GM19035 (cell line): ENCODE results near the gene SLCO3A1.

Experiments used
- ATAC-seq: cut with Tn5 transposase; IDR thresholded peaks from one replicate; pipeline ENCODE4 v1.9.1; 2021; ENCODE audit not compliant: unreplicated experiment

SLCO3A1 gene

DNA sequence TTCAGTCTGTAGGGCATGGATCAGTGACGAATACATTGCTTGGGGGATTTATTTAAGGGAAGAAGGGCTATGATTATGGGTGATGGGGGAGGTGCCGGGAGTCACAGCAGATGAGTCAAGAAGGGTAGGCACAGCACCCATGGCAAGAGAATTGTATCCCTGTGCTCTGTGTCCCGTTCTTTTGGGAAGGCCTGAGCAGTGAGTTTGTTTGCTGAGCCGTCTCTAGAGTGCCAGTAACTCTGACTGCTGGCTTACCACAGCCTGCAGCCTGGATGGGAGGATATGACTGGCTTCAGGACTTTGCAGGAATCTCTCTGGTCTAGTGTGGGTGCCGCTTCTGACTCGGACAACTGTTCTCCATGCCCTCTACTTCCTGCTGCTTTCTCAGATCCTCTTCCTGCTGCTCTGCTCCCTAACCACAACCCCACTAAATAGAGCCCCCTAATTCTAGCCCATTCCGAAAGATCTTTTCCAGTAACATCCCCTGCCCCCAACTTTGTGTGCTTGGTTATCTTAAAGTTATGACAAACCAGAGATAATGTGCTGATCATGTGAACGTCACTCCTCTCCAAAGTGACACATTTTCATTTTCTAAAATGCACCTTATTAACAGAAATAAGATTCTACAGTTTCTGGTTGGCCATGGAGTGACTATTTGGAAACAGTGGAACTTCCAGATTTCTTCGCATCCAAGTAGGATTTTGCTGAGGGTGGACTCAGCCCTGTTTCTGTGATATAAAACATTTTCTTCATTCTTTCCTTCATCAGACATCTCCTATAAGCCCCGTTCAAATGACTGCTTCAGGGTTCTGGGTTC lies 239.0 kb downstream of the SLCO3A1 start:
- no peak for ATAC-seq

DNA sequence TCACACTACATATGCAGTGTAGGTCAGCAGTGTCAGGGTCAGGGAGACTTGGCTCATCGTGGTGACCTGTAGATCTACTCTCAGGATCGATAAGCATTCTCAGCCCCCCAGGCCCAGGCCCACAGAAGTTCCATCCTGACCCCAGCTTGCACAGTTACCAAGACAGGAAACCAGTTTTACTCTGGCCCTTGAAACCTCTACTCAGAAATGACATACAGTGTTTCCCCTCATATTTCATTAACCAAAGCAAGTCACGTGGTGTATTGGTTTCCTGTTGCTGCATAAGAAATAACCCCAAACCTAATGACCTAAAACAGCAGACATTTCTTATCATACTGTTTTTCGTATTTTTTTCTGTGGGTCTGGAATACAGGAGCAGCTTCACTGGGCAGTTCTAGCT lies 242.2 kb downstream of the SLCO3A1 start:
- ATAC-seq, result peak; percentile 78

DNA sequence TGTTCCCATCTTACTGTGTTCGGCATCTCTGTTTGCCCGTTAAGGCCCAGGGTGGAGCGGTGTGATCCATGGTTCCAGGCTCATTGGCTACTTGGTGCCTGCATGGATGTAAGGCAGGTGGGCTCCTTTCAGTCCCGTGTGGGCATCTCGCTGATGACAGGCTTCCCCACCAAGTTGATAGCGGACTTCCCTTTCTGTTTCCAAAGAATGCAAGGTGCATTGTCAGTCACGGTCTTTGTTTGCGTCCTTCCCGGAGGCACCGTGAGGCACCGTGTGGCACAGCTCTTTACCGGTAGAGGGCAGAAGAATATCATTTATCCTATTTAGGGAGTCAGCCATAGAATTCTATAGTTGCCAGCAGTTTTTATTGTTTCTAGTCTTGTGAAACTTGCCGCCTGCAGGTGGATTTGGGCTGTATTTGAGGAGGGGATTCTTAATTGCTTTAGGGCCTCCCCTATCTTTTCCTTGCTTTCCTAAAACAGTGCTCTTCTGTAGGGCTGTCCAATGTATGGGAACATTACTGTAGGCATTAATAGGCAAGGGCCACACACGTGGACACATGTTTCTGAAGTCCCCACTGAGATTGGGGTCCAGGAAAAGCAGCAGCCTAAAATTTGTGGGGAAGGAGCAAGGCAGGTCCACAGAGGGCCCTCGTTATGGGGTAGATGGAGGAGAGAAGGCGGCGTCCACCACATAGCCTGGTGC lies 244.1 kb downstream of the SLCO3A1 start:
- peak; percentile 61 for ATAC-seq

DNA sequence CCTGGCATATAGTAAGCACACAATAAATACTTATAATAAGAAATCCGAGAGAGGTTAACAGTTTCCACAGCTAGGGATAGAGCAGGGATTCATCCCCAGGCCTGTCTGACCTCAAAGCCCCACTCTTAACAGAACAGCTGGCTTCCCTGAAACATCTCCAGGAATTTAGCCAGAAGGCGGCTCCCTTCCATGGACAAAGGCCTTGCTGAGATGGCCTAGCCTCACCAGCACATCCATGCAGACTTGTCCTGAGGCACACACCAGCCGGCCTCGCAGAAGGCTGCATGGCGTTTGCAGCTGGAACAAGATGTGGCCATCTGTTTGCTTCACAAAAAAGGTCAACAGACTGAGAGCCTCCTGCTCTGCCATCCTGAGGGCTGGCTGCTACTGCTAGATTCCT lies 245.4 kb downstream of the SLCO3A1 start:
- ATAC-seq, result no peak

DNA sequence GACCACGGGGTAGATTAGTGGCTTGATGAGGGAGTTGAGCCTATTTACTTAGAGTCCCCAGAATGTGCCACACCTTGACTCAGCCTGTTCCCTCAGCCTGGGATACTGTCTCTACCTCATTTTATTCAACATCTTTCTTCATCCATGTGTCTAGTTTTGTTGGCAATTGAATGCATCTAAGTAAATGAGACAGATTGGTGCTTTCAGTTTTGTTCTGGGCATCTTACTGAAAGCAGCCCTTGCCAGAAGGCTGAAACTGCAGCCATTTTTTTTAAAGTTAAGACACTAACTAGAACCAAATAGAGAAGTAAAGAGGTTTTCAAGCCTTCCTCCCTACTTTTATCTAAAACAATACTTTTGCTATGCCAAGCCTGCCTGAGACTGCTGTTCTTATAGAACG lies 246.8 kb downstream of the SLCO3A1 start:
- ATAC-seq, result no peak

DNA sequence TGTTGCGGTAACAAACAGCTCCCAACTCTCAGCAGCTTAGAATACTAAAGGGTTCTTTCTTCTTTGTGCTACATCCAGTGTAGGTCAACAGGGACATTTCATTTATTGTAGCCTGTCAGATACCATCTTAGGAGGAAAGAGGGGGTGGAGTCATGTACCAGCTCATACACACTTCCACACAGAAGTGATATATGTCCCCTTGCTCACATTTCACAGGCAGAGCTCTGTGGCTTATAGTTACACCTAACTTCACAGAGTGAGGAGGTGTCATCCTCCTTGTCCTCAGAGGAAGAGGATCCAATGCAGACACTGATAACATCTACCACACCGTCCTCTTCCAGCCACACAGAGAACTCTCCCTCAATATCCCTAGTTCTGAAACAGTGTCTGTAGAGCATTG lies 247.2 kb downstream of the SLCO3A1 start:
- no peak for ATAC-seq

DNA sequence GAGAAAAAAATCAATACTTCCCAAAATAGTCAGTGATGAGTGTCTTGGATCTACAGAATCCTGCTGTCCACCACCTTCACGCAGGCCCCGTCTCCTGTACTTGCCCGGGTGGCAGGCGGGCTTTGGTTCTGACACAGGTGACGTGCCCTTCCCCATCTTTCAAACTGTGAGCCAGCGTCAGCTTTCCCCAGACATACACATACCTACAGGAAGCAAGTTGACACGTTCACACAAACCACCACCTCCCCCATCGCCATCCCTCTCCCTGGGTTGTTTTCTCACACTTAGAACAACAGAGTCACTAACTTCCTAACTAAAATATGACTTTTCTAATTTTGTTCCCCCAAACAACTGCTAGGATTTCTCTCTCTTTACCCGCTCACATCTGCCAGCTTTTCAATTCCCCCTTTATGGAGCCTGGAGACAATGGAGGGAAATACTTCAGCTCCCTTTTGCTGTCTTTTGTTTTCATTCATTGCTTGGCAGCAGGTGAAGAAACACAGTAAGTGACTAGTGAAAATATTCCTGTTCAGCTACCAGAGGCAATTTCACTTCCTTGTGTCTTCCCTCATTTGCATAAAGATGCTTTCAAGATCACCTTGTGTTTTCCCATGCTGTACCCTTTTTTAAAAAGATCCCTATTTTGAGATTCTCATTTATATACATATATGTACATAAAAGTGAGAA lies 248.3 kb downstream of the SLCO3A1 start:
- no peak for ATAC-seq

DNA sequence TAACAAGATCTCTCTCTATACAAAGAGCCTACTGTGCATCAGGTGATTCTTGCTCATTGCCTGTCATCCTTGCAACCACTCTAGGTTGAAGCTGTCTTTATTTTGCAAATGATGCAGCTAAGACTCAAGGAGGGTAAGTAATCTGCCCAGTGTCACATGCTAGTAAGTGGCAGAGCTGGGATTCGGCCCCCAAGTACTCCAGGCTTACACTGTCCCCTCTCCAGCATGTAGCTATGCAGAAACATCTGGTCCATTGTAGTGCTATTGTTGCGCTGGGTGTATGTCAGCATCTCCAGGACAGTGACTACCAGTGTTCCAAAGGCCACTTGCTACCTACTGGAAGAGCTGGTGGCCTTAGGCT lies 248.9 kb downstream of the SLCO3A1 start:
- ATAC-seq, result no peak

DNA sequence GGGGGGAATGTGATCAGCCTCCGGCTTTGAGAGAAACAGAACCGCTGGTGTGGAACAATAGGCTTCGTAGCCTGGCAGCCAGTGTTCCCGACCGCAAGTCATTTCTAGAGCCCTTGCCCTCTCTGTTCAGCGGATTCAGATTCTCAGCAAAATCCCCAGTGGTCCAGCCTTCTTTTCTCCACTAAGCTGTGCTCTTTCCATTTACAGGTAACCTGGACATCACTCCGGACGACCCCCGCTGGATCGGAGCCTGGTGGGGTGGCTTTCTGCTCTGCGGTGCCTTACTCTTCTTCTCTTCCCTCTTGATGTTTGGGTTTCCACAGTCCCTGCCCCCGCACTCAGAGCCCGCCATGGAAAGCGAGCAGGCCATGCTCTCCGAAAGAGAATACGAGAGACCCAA lies 250.6 kb downstream of the SLCO3A1 start:
- no peak for ATAC-seq

DNA sequence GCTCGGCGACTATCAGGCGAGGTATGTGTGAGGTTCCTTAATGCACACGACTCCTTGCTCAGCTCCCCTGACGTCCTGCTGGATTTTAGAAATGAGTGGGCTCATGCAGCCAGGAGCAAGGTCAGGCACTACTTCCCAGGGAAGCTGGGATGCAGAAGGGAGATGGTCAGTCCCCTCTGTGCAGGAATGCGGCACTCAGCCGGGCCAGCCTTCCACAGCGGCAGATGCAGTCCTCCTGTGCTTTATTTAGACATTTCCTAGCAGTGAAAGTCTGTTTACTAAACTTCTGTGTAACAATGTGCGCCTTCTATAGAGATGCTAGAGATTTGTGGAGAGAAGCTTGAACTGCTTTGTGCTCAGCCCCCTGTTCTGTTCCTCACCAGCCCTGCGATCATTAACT lies 252.1 kb downstream of the SLCO3A1 start:
- no peak for ATAC-seq

DNA sequence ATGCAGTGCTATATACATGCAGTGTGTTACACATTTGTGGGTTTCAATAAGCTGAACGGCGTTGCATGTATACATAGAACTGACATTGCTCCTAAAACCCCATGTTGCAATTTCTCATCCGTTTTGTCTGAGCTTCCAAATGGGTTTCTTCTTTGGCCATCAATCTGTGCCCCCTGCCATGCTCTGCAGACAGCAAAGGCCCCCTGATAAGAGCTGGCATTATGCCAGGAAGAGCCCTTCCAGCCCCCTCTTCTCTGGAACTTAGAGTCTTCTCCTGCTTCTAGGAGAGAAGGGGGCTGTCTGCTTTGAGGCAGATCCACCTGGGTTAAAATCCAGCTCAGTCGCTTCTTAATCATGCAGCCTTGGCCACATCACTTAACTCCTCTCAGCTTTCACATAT lies 254.0 kb downstream of the SLCO3A1 start:
- ATAC-seq, result no peak

DNA sequence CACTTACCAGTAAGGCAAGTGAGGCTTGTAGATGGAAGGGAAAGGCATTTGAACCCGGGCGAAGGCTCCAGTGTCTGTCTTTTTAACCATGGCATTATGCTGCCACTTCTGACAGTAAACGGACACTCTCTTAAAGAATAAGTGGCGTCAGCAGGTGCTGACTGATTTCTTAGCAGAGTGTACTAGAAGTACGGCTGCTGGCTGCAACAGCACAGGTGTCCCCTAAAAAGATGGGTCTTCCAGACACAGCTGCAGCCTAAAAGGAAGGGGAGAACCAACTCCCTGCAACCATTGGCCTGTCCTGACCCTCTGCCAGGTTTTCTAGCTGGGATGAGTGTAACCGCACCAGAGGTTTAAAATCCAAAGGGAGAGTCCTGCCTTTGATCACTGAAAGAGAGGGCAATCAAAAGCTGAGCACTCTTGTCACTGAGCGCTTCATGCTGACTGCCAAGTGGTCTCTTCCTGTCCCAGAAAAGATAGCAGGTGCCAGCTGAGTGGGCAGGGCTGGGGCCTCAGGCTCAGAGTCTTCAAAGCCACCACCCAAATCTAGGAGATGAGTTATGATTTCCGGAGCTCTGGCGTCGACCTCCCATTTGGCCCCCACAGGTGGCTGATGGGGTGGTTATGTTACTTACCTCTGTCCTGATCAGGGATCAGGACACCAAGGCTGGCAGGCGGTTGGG lies 255.8 kb downstream of the SLCO3A1 start:
- no peak for ATAC-seq

DNA sequence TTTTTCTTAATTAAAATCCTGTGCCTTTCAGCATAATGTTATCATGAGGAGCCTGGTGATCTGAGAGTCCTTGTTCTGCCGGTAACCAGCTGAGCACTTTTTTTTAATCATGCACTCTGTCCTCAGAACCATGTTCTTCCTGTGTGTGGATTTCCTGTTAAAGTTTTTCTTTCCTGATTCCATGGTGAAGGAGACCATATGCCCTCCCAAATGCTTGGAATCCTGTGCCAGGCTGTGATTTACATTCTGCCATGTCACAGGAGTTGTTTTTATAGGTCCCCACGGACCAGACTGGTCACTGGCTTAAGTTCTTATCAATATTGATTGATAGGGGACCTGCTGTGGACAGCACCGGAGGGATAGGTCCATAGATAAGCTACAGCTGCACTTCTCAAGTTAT lies 257.8 kb downstream of the SLCO3A1 start:
- no peak for ATAC-seq

DNA sequence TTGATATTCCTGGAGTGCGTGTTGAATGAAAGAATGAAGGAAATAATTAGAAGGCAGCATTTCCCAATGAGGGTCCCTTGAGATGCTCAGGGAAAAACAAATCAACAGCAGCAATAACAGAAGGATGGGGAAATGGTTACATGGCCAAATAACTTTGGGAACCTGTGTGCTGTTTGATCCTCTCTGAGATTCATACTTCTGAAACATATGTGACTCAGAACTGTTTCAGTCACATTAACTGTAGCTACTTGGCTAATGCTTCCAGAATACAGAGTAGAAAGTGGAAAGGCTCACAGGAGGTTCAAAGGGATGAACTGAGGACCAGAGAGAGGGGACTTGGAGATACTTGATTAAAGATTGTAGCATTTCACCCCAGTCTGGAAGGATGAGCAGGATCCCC lies 258.2 kb downstream of the SLCO3A1 start:
- ATAC-seq, result no peak

DNA sequence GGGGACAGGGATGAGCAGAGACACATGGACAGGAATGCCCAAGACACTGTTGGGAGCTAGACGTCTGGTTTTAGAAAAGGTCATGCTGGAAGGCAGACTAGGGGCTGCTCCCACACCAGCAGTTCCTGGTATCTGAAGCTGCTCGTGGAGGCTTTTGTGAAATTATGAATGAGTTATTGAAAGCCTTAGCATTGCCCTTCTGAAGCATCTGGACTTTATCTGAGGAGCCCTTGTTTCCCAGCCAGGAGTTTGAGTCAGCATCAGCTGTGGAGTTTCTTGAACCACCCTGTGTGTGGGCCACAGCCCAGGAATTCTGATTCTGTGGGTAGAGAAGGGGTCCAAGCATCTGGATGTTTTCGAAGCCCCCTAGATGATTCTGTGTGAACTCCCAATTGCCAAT lies 258.7 kb downstream of the SLCO3A1 start:
- no peak for ATAC-seq

DNA sequence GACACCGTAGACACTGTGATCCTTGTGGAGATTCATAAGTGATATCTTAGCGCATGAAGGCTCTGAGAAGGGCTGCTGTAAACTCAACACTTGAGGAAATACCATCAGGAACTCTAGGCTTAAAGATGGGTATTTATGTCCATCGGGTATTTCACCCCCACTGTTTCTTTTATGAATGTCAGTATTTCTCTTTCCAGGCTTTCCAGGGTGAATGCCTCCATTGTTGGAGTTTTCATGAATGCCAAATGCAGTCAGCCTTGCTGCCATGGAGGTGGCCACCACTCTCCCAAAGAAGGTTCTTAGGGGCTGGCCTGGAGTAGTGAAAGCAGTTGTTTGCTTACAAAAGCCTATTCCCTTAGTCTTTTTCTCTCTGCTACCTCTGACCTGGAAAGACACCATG lies 259.2 kb downstream of the SLCO3A1 start:
- no peak for ATAC-seq

DNA sequence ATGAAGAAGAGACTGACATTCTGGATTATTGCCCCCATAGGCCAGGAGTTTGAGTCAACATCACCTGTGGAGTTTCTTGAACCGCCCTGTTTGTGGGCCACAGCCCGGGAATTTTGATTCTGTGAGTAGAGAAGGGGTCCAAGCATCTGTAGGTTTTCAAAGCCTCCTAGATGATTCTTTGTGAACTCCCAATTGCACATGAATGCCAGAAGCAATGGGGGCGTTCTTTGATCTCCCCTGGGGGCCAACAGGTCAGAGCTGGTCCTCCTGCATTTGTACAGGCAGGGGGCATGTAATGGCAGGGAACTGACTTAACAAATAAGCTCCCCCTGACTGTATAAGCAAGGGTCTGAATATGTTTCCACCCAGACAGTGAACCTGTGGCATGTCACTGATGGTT lies 260.3 kb downstream of the SLCO3A1 start:
- ATAC-seq, result no peak

DNA sequence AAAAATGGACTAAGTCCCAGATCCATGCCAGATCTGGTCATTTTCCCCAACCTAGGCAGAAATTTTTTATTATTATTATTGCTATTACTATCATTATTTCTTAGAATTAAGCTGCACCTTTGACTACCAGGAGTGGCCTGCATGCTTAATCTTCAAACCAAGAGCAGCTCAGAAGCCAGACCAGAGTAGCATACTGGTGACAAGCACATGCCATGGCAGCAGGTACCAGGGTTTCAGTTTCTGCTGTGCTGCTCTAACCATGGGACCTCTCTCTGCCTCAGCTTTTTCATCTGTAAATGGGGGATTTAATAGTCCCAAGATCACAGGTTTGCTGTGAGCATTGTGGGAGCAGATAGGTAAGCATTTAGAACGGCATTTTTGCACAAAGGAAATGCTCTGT lies 262.3 kb downstream of the SLCO3A1 start:
- ATAC-seq, result no peak

DNA sequence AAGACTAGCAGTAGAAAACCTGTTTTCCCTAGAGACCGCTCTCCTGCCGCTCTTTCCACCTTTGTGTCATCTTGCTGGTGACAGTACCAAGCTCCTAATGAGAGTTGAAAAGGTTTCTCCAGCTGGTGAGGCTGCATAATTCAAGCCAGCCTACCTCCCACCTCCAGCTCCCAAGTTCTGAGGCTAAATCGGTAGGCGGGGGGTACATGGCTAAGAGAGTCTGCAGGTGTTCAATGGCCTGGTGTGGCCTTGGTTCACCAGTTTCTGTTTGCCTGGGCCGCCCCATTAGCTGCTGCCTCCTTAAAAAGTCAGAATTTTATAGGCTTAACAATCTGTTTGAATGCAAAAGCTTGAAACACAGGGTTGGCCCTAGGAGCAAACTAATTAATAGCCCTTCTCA lies 262.8 kb downstream of the SLCO3A1 start:
- no peak for ATAC-seq

DNA sequence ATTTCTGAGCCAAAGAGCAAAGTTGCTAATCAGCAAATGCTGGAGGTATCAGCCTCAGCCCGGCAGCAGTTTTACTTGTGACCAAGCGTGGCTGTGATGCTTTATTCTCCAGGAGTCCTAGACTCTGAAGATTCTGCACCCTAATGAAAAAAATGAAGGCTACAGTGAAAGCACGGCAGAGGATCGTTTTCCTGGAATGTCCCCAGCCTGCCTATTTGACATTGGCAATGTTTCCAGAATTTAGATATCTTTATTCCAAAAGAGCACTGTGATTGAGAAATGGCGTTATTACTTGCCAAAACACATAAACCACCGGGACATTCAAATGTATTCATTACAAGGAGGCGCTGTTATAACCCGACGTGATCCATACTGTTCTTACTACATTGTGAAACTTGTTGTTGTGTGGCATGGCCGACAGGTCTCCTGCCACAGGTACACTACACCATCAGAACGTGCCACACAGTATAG lies 263.8 kb downstream of the SLCO3A1 start:
- ATAC-seq, result no peak

DNA sequence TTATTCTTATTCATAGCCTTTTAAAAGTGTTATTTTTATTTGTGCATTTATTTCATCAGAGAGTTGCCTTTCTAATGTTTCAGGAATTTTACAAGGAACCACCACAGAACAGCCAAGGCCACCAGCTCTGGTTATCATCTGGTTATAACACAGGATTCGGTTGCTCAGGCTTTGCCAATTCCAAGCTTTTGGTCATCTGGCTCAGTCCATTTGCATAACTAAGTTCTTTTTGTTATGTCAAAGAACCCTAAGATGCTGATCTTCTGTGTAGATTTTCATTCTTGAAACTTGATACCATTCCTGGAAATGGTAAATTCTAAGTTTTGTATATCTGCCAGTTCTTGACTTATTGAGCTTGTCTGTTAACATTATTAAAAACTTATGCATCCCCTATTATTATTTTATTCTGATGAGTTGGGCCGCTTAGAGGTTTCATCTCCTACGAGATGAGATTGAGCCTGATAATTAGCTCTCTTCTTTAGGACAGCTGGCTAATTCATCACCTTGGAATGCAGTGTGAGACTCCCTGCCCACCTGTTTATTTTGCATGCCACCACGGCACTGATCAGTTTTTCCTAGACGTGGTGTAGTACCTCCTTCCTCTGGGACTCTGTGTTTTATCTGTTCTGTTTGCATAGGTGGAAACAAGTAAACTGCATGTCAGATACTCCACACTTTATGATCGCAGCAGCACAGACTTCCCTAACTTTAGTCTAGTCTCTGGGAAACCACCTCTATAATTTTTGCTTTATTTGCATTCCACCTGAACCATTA lies 264.8 kb downstream of the SLCO3A1 start:
- ATAC-seq, result no peak
